Left ventricle myocardium superior (tissue), 1 donor: ENCODE measurements around the gene KRTAP25-1. TPM values are rescaled to one million over a fixed set of nuclear protein-coding genes. Genes with fewer than 3 reads are reported as not detected.

ENCODE experiments used
- ATAC-seq: fragments of 200-7000 bp; cut with Tn5 transposase; one replicate; pipeline ENCODE4 v1.9.1; 2020; ENCODE audit warnings: mild to moderate bottlenecking, moderate library complexity
- DNase-seq: peaks from one replicate; pipeline ENCODE4 v3.0.0-alpha.2; 2020
- intact Hi-C: fragments of 100-400 bp; cut with micrococcal nuclease; formaldehyde crosslinking; loops from one replicate; pipeline ENCODE4 v1.11.0; 2022
- total RNA-seq: library from RNA; stranded (reverse); fragmentation: NEBNext Ultra II Directional; extraction: Animal tissue kit (Norgen Biotek cat#: 25700); gene quantifications from one replicate; pipeline ENCODE4 v1.2.1, GENCODE V29; 2021
- donor health status: DM: no; HTN: yes; CAD: no; lungs with severe emphysema.

Gene KRTAP25-1
- total RNA-seq, 1 donor from 2014 or later, result not detected

GRCh38 chr21:30255679-30256078 is 33.6 kb downstream of the KRTAP25-1 start:
- intact Hi-C loops, result no loop called here
- ATAC-seq, result no peak

GRCh38 chr21:30251781-30252180 is 37.5 kb downstream of the KRTAP25-1 start:
- DNase-seq (no peak), ATAC-seq (no peak)
- intact Hi-C loops, result no loop called here

More at GRCh38 chr21:30255679-30256078, 33.6 kb downstream of the KRTAP25-1 start:
- no peak for DNase-seq

- DNase-seq, result no peak
- no peak for ATAC-seq
- intact Hi-C loops, result no loop called here
Measured at GRCh38 chr21:30249936-30250335, 39.4 kb downstream of the KRTAP25-1 start.

GRCh38 chr21:30248844-30249243 is 40.5 kb downstream of the KRTAP25-1 start:
- intact Hi-C loops, result no loop called here
- DNase-seq, result no peak
- no peak for ATAC-seq

- no peak for DNase-seq
- intact Hi-C loops, result no loop called here
- ATAC-seq, result no peak
Measured at GRCh38 chr21:30245061-30245460, 44.3 kb downstream of the KRTAP25-1 start.

- DNase-seq, result no peak
- no peak for ATAC-seq
- intact Hi-C loops, result no loop called here
Measured at GRCh38 chr21:30243691-30244090, 45.6 kb downstream of the KRTAP25-1 start.

GRCh38 chr21:30240661-30241060 is 48.7 kb downstream of the KRTAP25-1 start:
- ATAC-seq (no peak), DNase-seq (no peak)
- intact Hi-C loops, result no loop called here

Other genes with a start within 250 kb of the KRTAP25-1 start
- gene CLDN17, start 122.7 kb downstream of the KRTAP25-1 start, total RNA-seq, result not detected
- gene CLDN8, start 73.4 kb downstream of the KRTAP25-1 start, total RNA-seq, result not detected
- gene KRTAP24-1, start 6.6 kb downstream of the KRTAP25-1 start, total RNA-seq, result not detected
- gene KRTAP26-1, start 30.8 kb upstream of the KRTAP25-1 start, total RNA-seq, result not detected
- gene KRTAP27-1, start 48.2 kb upstream of the KRTAP25-1 start, total RNA-seq, result not detected
- not detected for gene KRTAP23-1, start 59.1 kb upstream of the KRTAP25-1 start, total RNA-seq
- not detected for gene KRTAP13-2, start 82.8 kb upstream of the KRTAP25-1 start, total RNA-seq
- gene KRTAP13-1, start 106.5 kb upstream of the KRTAP25-1 start, total RNA-seq, result not detected
- gene KRTAP13-3, start 136.4 kb upstream of the KRTAP25-1 start, total RNA-seq, result not detected
- gene KRTAP13-4, start 140.7 kb upstream of the KRTAP25-1 start, total RNA-seq, result not detected
- gene KRTAP15-1, start 150.8 kb upstream of the KRTAP25-1 start, total RNA-seq, result not detected
- not detected for gene KRTAP19-1, start 190.9 kb upstream of the KRTAP25-1 start, total RNA-seq
- gene KRTAP19-2, start 197.9 kb upstream of the KRTAP25-1 start, total RNA-seq, result not detected
- gene KRTAP19-3, start 202.5 kb upstream of the KRTAP25-1 start, total RNA-seq, result not detected
- not detected for gene KRTAP19-4, start 207.7 kb upstream of the KRTAP25-1 start, total RNA-seq
- not detected for gene KRTAP19-5, start 212.6 kb upstream of the KRTAP25-1 start, total RNA-seq